Hematopoietic multipotent progenitor cell treated with erythropoietin and hydrocortisone succinate and interleukin-3 and kit ligand, for 8 days (in vitro differentiated cells): ENCODE data around the gene QSOX2.

Experiments used
- DNase-seq: peaks from one replicate; pipeline ENCODE4 v3.0.0-alpha.2; 2015

QSOX2 gene

GRCh38 chr9:136171009-136171800 lies 74.4 kb downstream of the QSOX2 start:
- DNase-seq, result no peak

- DNase-seq, result peak; percentile 48
These were observed 75.4 kb downstream of the QSOX2 start for GRCh38 chr9:136170006-136170901.

GRCh38 chr9:136169495-136169894 lies 76.1 kb downstream of the QSOX2 start:
- DNase-seq, result no peak

- DNase-seq, result no peak
These were observed 82.3 kb downstream of the QSOX2 start for GRCh38 chr9:136163248-136163850.

- no peak for DNase-seq
These were observed 84.5 kb downstream of the QSOX2 start for GRCh38 chr9:136160995-136161610.

GRCh38 chr9:136160381-136160841 lies 85.2 kb downstream of the QSOX2 start:
- DNase-seq, result no peak

- DNase-seq, result no peak
These were observed 85.8 kb downstream of the QSOX2 start for GRCh38 chr9:136159851-136160250.

GRCh38 chr9:136157477-136158265 lies 87.9 kb downstream of the QSOX2 start:
- no peak for DNase-seq
